Measurements from ENCODE around the gene METTL9.
"Not testable (repeated sequence)": the region's sequence is repeated elsewhere in the genome, so short reads cannot be mapped to it uniquely, and the experiment has no call there.

The METTL9 gene

GRCh38 chr16:21639493-21639892, 40.1 kb downstream of the METTL9 start:
- no peak for FAIRE-seq

- no peak for FAIRE-seq
Observed at GRCh38 chr16:21641916-21642315, 42.5 kb downstream of the METTL9 start.

GRCh38 chr16:21642861-21643260, 43.5 kb downstream of the METTL9 start:
- FAIRE-seq: no peak

GRCh38 chr16:21643785-21644184, 44.4 kb downstream of the METTL9 start:
- FAIRE-seq: no peak

GRCh38 chr16:21644674-21645073, 45.3 kb downstream of the METTL9 start:
- FAIRE-seq: no peak

- no peak for FAIRE-seq
Observed at GRCh38 chr16:21645261-21645721, 45.9 kb downstream of the METTL9 start.

GRCh38 chr16:21646091-21646490, 46.7 kb downstream of the METTL9 start:
- FAIRE-seq: no peak

- FAIRE-seq: no peak
Observed at GRCh38 chr16:21646721-21647561, 47.6 kb downstream of the METTL9 start.

- no peak for FAIRE-seq
Observed at GRCh38 chr16:21647562-21648164, 48.3 kb downstream of the METTL9 start.

- FAIRE-seq: not testable (repeated sequence)
Observed at GRCh38 chr16:21649826-21650406, 50.5 kb downstream of the METTL9 start.

- FAIRE-seq: no peak
Observed at GRCh38 chr16:21650521-21650920, 51.1 kb downstream of the METTL9 start.

GRCh38 chr16:21651515-21651914, 52.1 kb downstream of the METTL9 start:
- FAIRE-seq: no peak

GRCh38 chr16:21652453-21652852, 53.1 kb downstream of the METTL9 start, which contains the start of gene IGSF6:
TSS of gene IGSF6 (minus strand) at chr16:21652608. CDS start at chr16:21652598, 10 bp downstream.
- no peak for FAIRE-seq

GRCh38 chr16:21653571-21653970, 54.2 kb downstream of the METTL9 start:
- FAIRE-seq: no peak

GRCh38 chr16:21654466-21654865, 55.1 kb downstream of the METTL9 start:
- no peak for FAIRE-seq

- FAIRE-seq: no peak
Observed at GRCh38 chr16:21654881-21655280, 55.5 kb downstream of the METTL9 start.

- peak; percentile 93 for FAIRE-seq
Observed at GRCh38 chr16:21656795-21657768, 57.7 kb downstream of the METTL9 start.

GRCh38 chr16:21659124-21659523, 59.7 kb downstream of the METTL9 start:
- no peak for FAIRE-seq

GRCh38 chr16:21663889-21664647, 64.7 kb downstream of the METTL9 start, which contains the start of gene OTOA:
TSS of gene OTOA (plus strand) at chr16:21663968. CDS start at chr16:21678515, 14,547 bp downstream.
- no peak for FAIRE-seq

GRCh38 chr16:21664801-21665492, 65.6 kb downstream of the METTL9 start:
- no peak for FAIRE-seq

GRCh38 chr16:21666772-21667171, 67.4 kb downstream of the METTL9 start:
- FAIRE-seq: peak; percentile 92
